ENCODE measurements around the gene DDX27.

Gene DDX27

DNA sequence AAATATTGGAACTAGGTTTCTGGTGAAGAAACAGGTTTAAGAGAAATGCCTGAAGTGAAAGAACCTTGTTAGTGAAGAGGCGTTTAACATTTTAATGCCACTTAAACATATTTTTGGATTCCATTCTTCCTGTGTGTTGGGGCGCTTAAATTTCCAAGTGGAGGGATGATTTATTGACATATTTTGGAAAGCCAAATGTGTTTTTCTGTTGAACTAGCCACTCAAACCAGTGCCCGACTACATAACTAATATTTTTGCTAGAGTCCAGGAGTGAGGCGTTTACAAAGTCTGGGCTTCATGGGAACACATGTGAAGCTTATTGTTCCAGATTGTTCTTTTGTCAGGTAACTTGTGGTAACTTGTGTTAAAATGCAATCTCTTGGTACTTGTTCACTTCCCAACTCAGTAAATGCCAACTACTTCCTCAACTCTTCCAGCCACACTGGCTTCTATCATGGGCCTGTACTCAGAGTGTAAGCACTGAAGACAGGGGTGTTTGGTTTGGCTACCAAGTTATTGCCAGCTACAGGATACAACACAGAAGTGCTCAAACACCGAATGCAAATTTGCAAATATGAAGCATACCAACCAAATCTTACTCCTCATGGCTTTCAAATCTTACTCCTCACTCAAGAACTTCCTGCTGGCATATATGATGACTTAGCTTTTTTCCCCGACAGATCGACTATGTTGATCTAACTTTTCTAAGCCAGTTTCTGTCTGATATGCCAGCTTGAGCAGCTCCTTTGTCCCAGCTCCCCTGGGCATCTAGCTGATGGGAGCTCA is 60.7 kb downstream of the DDX27 start:
- no peak for TF ChIP-seq EZH2phosphoT487 (IDR thresholded peaks at IDR 0.05; ENCODE audit: borderline replicate concordance)
- TF ChIP-seq, protein P1, sequence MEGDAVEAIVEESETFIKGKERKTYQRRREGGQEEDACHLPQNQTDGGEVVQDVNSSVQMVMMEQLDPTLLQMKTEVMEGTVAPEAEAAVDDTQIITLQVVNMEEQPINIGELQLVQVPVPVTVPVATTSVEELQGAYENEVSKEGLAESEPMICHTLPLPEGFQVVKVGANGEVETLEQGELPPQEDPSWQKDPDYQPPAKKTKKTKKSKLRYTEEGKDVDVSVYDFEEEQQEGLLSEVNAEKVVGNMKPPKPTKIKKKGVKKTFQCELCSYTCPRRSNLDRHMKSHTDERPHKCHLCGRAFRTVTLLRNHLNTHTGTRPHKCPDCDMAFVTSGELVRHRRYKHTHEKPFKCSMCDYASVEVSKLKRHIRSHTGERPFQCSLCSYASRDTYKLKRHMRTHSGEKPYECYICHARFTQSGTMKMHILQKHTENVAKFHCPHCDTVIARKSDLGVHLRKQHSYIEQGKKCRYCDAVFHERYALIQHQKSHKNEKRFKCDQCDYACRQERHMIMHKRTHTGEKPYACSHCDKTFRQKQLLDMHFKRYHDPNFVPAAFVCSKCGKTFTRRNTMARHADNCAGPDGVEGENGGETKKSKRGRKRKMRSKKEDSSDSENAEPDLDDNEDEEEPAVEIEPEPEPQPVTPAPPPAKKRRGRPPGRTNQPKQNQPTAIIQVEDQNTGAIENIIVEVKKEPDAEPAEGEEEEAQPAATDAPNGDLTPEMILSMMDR (conservative IDR thresholded peaks at IDR 0.05; ENCODE audit: low read length), result no peak
- H3K4me3 ChIP-seq (ENCODE audit: low read length, poor library complexity, severe bottlenecking), result peak overlapping the region; percentile 98
- H3K9me3 ChIP-seq (ENCODE audit: insufficient read depth, low read depth, low read length), result peaks cover 4% of the 10 kb centered on the region; the same call in 1 of the 2 replicates
- peaks cover 6% of the 10 kb centered on the region for H3K27me3 ChIP-seq (ENCODE audit: insufficient read depth, low read length, poor library complexity, severe bottlenecking)
- peaks cover 56% of the 10 kb centered on the region for H3K4me1 ChIP-seq (ENCODE audit: insufficient read depth, low read length, poor library complexity, severe bottlenecking)
- H3K9ac ChIP-seq (ENCODE audit: low read depth, low read length, poor library complexity, severe bottlenecking), result peak overlapping the region; percentile 99
- H3F3A ChIP-seq (ENCODE audit: low read depth), result no peaks in the 10 kb centered on the region
- H3K36me3 ChIP-seq (ENCODE audit: insufficient read depth, low read length), result peaks cover 60% of the 10 kb centered on the region
- no peaks in the 10 kb centered on the region for H3K9me2 ChIP-seq (replicated peaks; ENCODE audit: low read depth, low read length)
- peaks cover 93% of the 10 kb centered on the region for H3K79me2 ChIP-seq (ENCODE audit: insufficient read depth, low read length)
- H2AFZ ChIP-seq (ENCODE audit: low read length), result no peak overlapping the region
- H4K20me1 ChIP-seq (ENCODE audit: insufficient read depth, low read length, poor library complexity, severe bottlenecking), result peaks cover 80% of the 10 kb centered on the region
- peak overlapping the region; percentile 83 for H3K4me2 ChIP-seq (ENCODE audit: low read depth, low read length, poor library complexity, severe bottlenecking)

DNA sequence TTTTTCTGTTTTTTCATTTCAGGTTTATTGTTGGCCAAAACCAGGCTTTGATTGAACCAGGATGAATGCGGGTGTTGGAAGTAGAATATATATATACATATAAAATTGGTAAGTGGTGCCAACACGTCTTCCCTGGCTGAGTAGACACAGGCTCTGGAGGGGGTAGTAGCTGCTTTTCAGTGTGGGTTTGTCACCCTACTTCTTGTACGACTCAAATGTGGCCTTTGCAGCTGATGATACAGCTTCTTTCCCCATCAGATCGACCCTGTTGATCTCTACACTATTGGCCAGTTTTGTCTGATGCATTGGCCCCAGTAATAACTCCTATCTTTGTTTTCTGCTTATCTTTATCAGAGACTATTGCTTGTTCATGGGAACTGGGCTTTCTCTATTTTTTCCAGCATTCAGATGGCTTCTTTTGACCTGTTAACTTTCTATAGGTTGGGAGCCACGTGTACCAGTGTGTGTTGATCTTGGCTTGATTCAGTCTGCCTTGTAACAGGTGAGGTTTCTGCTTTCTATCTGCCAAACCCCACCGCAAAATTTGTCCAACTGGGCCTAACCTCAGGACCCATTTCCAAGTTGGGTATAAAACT is 61.3 kb downstream of the DDX27 start:
- peaks cover 94% of the 10 kb centered on the region for H3K79me2 ChIP-seq (ENCODE audit: insufficient read depth, low read length)
- H3K4me1 ChIP-seq (ENCODE audit: insufficient read depth, low read length, poor library complexity, severe bottlenecking), result peaks cover 52% of the 10 kb centered on the region
- peaks cover 6% of the 10 kb centered on the region for H3K27me3 ChIP-seq (ENCODE audit: insufficient read depth, low read length, poor library complexity, severe bottlenecking)
- H3K4me3 ChIP-seq (ENCODE audit: low read length, poor library complexity, severe bottlenecking), result peak overlapping the region; percentile 98
- H4K20me1 ChIP-seq (ENCODE audit: insufficient read depth, low read length, poor library complexity, severe bottlenecking), result peaks cover 87% of the 10 kb centered on the region
- peaks cover 67% of the 10 kb centered on the region for H3K36me3 ChIP-seq (ENCODE audit: insufficient read depth, low read length)
- H3K9me3 ChIP-seq (ENCODE audit: insufficient read depth, low read depth, low read length), result peaks cover 4% of the 10 kb centered on the region; the same call in 1 of the 2 replicates
- TF ChIP-seq EZH2phosphoT487 (IDR thresholded peaks at IDR 0.05; ENCODE audit: borderline replicate concordance), result no peak
- TF ChIP-seq, protein P1 (conservative IDR thresholded peaks at IDR 0.05; ENCODE audit: low read length), result no peak
- H3K9me2 ChIP-seq (replicated peaks; ENCODE audit: low read depth, low read length), result no peaks in the 10 kb centered on the region
- no peaks in the 10 kb centered on the region for H3F3A ChIP-seq (ENCODE audit: low read depth)
- peak overlapping the region; percentile 83 for H3K4me2 ChIP-seq (ENCODE audit: low read depth, low read length, poor library complexity, severe bottlenecking)
- no peak overlapping the region for H2AFZ ChIP-seq (ENCODE audit: low read length)
- peak overlapping the region; percentile 99 for H3K9ac ChIP-seq (ENCODE audit: low read depth, low read length, poor library complexity, severe bottlenecking)

- no peak overlapping the region for H2AFZ ChIP-seq (ENCODE audit: low read length)
- peaks cover 4% of the 10 kb centered on the region; the same call in 1 of the 2 replicates for H3K9me3 ChIP-seq (ENCODE audit: insufficient read depth, low read depth, low read length)
- H3K9me2 ChIP-seq (replicated peaks; ENCODE audit: low read depth, low read length), result no peaks in the 10 kb centered on the region
- H4K20me1 ChIP-seq (ENCODE audit: insufficient read depth, low read length, poor library complexity, severe bottlenecking), result peaks cover 87% of the 10 kb centered on the region
- peaks cover 45% of the 10 kb centered on the region for H3K4me1 ChIP-seq (ENCODE audit: insufficient read depth, low read length, poor library complexity, severe bottlenecking)
- peaks cover 6% of the 10 kb centered on the region for H3K27me3 ChIP-seq (ENCODE audit: insufficient read depth, low read length, poor library complexity, severe bottlenecking)
- peaks cover 94% of the 10 kb centered on the region for H3K79me2 ChIP-seq (ENCODE audit: insufficient read depth, low read length)
- peak overlapping the region; percentile 83 for H3K4me2 ChIP-seq (ENCODE audit: low read depth, low read length, poor library complexity, severe bottlenecking)
- peak overlapping the region; percentile 99 for H3K9ac ChIP-seq (ENCODE audit: low read depth, low read length, poor library complexity, severe bottlenecking)
- H3K4me3 ChIP-seq (ENCODE audit: low read length, poor library complexity, severe bottlenecking), result peak overlapping the region; percentile 98
- TF ChIP-seq, protein P1 (conservative IDR thresholded peaks at IDR 0.05; ENCODE audit: low read length), result no peak
- no peak for TF ChIP-seq EZH2phosphoT487 (IDR thresholded peaks at IDR 0.05; ENCODE audit: borderline replicate concordance)
- H3K36me3 ChIP-seq (ENCODE audit: insufficient read depth, low read length), result peaks cover 74% of the 10 kb centered on the region
- no peaks in the 10 kb centered on the region for H3F3A ChIP-seq (ENCODE audit: low read depth)
Measured at GRCh38 chr20:49281059-49281912, 62.1 kb downstream of the DDX27 start.
